K562 (cell line): Measurements from ENCODE around the gene LPA. TPM values are rescaled to one million over a fixed set of nuclear protein-coding genes. Genes with fewer than 3 reads are reported as not detected.

Source experiments
- ATAC-seq: fragments of 200-7000 bp; cut with Tn5 transposase; 3 replicates; pipeline ENCODE4 v1.9.1; 2020; ENCODE audit warnings: moderate library complexity
- BruUV-seq: library from RNA; stranded (reverse); fragments of 400-500 nt; replicated peaks from 2 replicates; lab custom pipeline; 2021; lab: Mats Ljungman, UMichigan
- CTCF ChIA-PET: fragments of 300-600 bp; formaldehyde crosslinking; extraction: SDS; loops from one replicate; lab custom pipeline; 2021; ENCODE audit warnings: low intra/inter-chr PET ratio; lab: Yijun Ruan, JAX
- POLR2A ChIA-PET: fragments of 300-600, 350-650 bp; sonication (Branson Sonifier 250); formaldehyde crosslinking; extraction: SDS; loops from one replicate; lab custom pipeline; 2021; ENCODE audit warnings: antibody characterized with exemption, inconsistent platforms; lab: Yijun Ruan, JAX
- DNase-seq, 4 experiments: peaks; one replicate each; pipeline versions ENCODE4 v3.0.0 to v3.0.0-alpha.2; 2011 to 2018; ENCODE audit warnings: low spot score in 3 of 4, mixed read lengths in 3 of 4; ENCODE audit errors: extremely low read depth in 1 of 4
- FAIRE-seq: peaks from 2 replicates; lab custom pipeline; 2011; peaks lifted over from hg19 to GRCh38; lab: Jason Lieb, UNC
- H2AFZ ChIP-seq: 2 replicates; pipeline ENCODE4 v1.6.0; 2011; ENCODE audit warnings: low read depth, low read length, control low read depth, inconsistent platforms
- H3K27ac ChIP-seq: fragments of 200-600 bp; 3 replicates; pipeline ENCODE4 v1.8.0; 2011; ENCODE audit warnings: low read depth, mild to moderate bottlenecking, control low read depth, inconsistent platforms, low read length, moderate library complexity, mixed read lengths; ENCODE audit errors: extremely low read depth
- H3K27me3 ChIP-seq, 2 experiments: fragments of 300-600 bp in 1 of 2; 2 replicates in 1 of 2; 3 replicates in 1 of 2; pipeline versions ENCODE4 v1.6.0 to v1.8.0; 2011; ENCODE audit warnings: inconsistent platforms in 2 of 2, low read length in 2 of 2, mild to moderate bottlenecking in 1 of 2, mixed read lengths in 1 of 2, moderate library complexity in 1 of 2; ENCODE audit not compliant: control insufficient read depth in 2 of 2, insufficient read depth in 2 of 2
- H3K36me3 ChIP-seq: fragments of 300-600 bp; 3 replicates; pipeline ENCODE4 v1.8.0; 2011; ENCODE audit warnings: mild to moderate bottlenecking, low read length, inconsistent platforms; ENCODE audit not compliant: control insufficient read depth, insufficient read depth
- H3K4me1 ChIP-seq, 2 experiments: fragments of 200-600 bp in 1 of 2; replicated peaks in 1 of 2; 2 replicates in 1 of 2; 3 replicates in 1 of 2; pipeline versions ENCODE4 v1.5.1 to v1.8.0; 2011; ENCODE audit warnings: inconsistent platforms in 2 of 2, low read length in 2 of 2, mild to moderate bottlenecking in 1 of 2, mixed read lengths in 1 of 2, moderate library complexity in 1 of 2; ENCODE audit not compliant: control insufficient read depth in 2 of 2, insufficient read depth in 2 of 2
- H3K4me2 ChIP-seq: 2 replicates; pipeline ENCODE4 v1.6.1; 2011; ENCODE audit warnings: low read length, control low read depth, inconsistent platforms, mixed read lengths; ENCODE audit not compliant: insufficient read depth
- H3K4me3 ChIP-seq: fragments of 200-600 bp; sonication (generic), shearing (Covaris generic); 2 replicates; pipeline ENCODE4 v1.5.1; 2016; ENCODE audit warnings: control low read depth, inconsistent platforms
- H3K79me2 ChIP-seq: fragments of 200-600 bp; 3 replicates; pipeline ENCODE4 v1.8.0; 2011; ENCODE audit warnings: low read length, inconsistent platforms; ENCODE audit not compliant: control insufficient read depth, insufficient read depth
- H3K9ac ChIP-seq, 2 experiments: 2 replicates each; pipeline versions ENCODE4 v1.6.0 to v1.6.1; 2011; ENCODE audit warnings: low read depth in 2 of 2, low read length in 2 of 2, control low read depth in 1 of 2, inconsistent platforms in 1 of 2, mild to moderate bottlenecking in 1 of 2, mixed read lengths in 1 of 2; ENCODE audit not compliant: insufficient read depth in 1 of 2
- H3K9me1 ChIP-seq: one replicate; pipeline ENCODE4 v1.6.0; 2011; ENCODE audit warnings: inconsistent platforms, mild to moderate bottlenecking, low read length, moderate library complexity; ENCODE audit not compliant: control insufficient read depth, insufficient read depth
- H3K9me3 ChIP-seq: replicated peaks from 2 replicates; pipeline ENCODE4 v1.5.1; 2011; ENCODE audit warnings: low read depth, low read length, inconsistent platforms; ENCODE audit not compliant: control insufficient read depth, insufficient read depth
- H4K20me1 ChIP-seq: replicated peaks from 2 replicates; pipeline ENCODE4 v1.6.1; 2011; ENCODE audit warnings: low read length, inconsistent platforms, mixed read lengths; ENCODE audit not compliant: control insufficient read depth, insufficient read depth
- C11orf30 ChIP-seq: fragments of 450-650 bp; IDR thresholded peaks from 2 replicates; pipeline ENCODE4 v1.6.1; 2016; ENCODE audit warnings: low read depth, mild to moderate bottlenecking
- HSF4 ChIP-seq: fragments of 250-450 bp; sonication (Bioruptor Pico); IDR thresholded peaks from 2 replicates; pipeline ENCODE4 v2.1.2; 2022; ENCODE audit warnings: mild to moderate bottlenecking, moderate library complexity, borderline replicate concordance
- NCOA4 ChIP-seq: fragments of 450-650 bp; IDR thresholded peaks from 2 replicates; pipeline ENCODE4 v1.6.1; 2018; ENCODE audit warnings: mild to moderate bottlenecking; ENCODE audit not compliant: partially characterized antibody
- NR2C2 ChIP-seq, 2 experiments: fragments of 200-800 bp in 1 of 2; sonication (Bioruptor generic) in 1 of 2; sonication (generic) in 1 of 2; formaldehyde crosslinking in 1 of 2; IDR thresholded peaks; 2 replicates each; pipeline versions ENCODE4 v1.6.1 to v1.8.0; 2016 to 2022; ENCODE audit warnings: mild to moderate bottlenecking in 1 of 2, missing compliant biosample characterization in 1 of 2, missing genetic modification characterization in 1 of 2, missing genetic modification reagents in 1 of 2
- NUFIP1 ChIP-seq: fragments of 450-650 bp; IDR thresholded peaks from 2 replicates; pipeline ENCODE4 v1.6.1; 2018; ENCODE audit not compliant: partially characterized antibody
- RBM14 ChIP-seq: fragments of 200-400 bp; formaldehyde crosslinking; IDR thresholded peaks from 2 replicates; pipeline ENCODE4 v1.6.1; 2018; ENCODE audit warnings: low read depth, mild to moderate bottlenecking, low read length, moderate library complexity, borderline replicate concordance; ENCODE audit not compliant: insufficient read depth
- THRAP3 ChIP-seq: fragments of 450-650 bp; IDR thresholded peaks from 2 replicates; pipeline ENCODE4 v1.6.1; 2016; ENCODE audit warnings: mild to moderate bottlenecking, inconsistent platforms, borderline replicate concordance
- YBX1 ChIP-seq: fragments of 450-650 bp; IDR thresholded peaks from 2 replicates; pipeline ENCODE4 v1.7.1; 2016; ENCODE audit warnings: mild to moderate bottlenecking
- YY1 ChIP-seq, 3 experiments: IDR thresholded peaks; 2 replicates each; pipeline ENCODE4 v1.6.1; 2011; ENCODE audit warnings: low read length in 2 of 3, mild to moderate bottlenecking in 2 of 3, moderate library complexity in 2 of 3, borderline replicate concordance in 1 of 3, control low read depth in 1 of 3, low read depth in 1 of 3; ENCODE audit not compliant: insufficient read depth in 3 of 3, insufficient replicate concordance in 2 of 3, control insufficient read depth in 1 of 3, insufficient read length in 1 of 3; ENCODE audit errors: extremely low read depth in 1 of 3
- ZNF766 ChIP-seq: fragments of 200-800 bp; sonication (Bioruptor generic); conservative IDR thresholded peaks from 2 replicates; pipeline ENCODE4 v1.6.1; 2016; ENCODE audit warnings: missing genetic modification characterization, missing compliant biosample characterization
- WGBS: fragments of 100-300 bp; shearing (Covaris generic); methylation state at CpG from one replicate; pipeline ENCODE4 v1.1.6; 2016; ENCODE audit warnings: low coverage, mixed read lengths; ENCODE audit not compliant: insufficient coverage; ENCODE audit errors: missing lambda C conversion rate; 5-methylcytosine and 5-hydroxymethylcytosine counted together
- in situ Hi-C: fragments of 300-500 bp; cut with MboI; formaldehyde crosslinking; loops from 4 replicates; pipeline ENCODE4 v1.15.0; 2018; ENCODE audit warnings: inconsistent platforms, mixed read lengths
- intact Hi-C: fragments of 100-400 bp; cut with micrococcal nuclease; formaldehyde crosslinking; loops from 2 replicates; pipeline ENCODE4 v1.14.2; 2022
- polyA plus RNA-seq, 8 experiments: library from polyadenylated mRNA; depleted of rRNA in 4 of 8; stranded (reverse) in 5 of 8; unstranded in 3 of 8; fragments of >200 nt; fragmentation: Nextera tagmentation in 2 of 8; fragmentation: Illumina TruSeq in 1 of 8; extraction: Ambion mirVana in 2 of 8; extraction: Trizol in 1 of 8; gene quantifications; 2 replicates each; pipeline versions ENCODE4 v1.2.1 to v1.2.3, GENCODE V29; 2011 to 2014; ENCODE audit warnings: inconsistent platforms in 1 of 8, missing spikeins in 1 of 8
- total RNA-seq, 7 experiments: library from RNA; depleted of rRNA in 6 of 7; stranded (reverse); fragments of >200 nt in 6 of 7; fragmentation: Illumina TruSeq in 2 of 7; extraction: Trizol in 2 of 7; gene quantifications; 2 replicates each; pipeline versions ENCODE4 v1.2.1 to v1.2.3, GENCODE V29; 2011 to 2021; ENCODE audit warnings: low replicate concordance in 1 of 7

The LPA gene
- total and polyA plus RNA-seq, 9 of the 15 experiments (the other 6 are each of a cell fraction or from before 2014, with no cell fraction given), result 0.01 to 0.18 (median 0.07) TPM; not detected in 6

GRCh38 chr6:160581406-160581805 is 82.7 kb downstream of the LPA start:
- no peak for TF ChIP-seq NCOA4
- no peak for TF ChIP-seq THRAP3
- TF ChIP-seq YBX1, result no peak
- TF ChIP-seq NR2C2 (CRISPR knock-in tag; IDR thresholded peaks at IDR 0.05), result no peak
- no peak for TF ChIP-seq NR2C2 (tag; IDR thresholded peaks at IDR 0.05)
- no peak for TF ChIP-seq RBM14
- no peak for TF ChIP-seq C11orf30
- TF ChIP-seq HSF4 (CRISPR knock-in tag), result no peak
- TF ChIP-seq NUFIP1, result no peak
- TF ChIP-seq ZNF766, result no peak
- TF ChIP-seq YY1 (IDR thresholded peaks at IDR 0.05; ENCODE audit: borderline replicate concordance in 1 of 3, control insufficient read depth in 1 of 3, extremely low read depth in 1 of 3, insufficient read depth in 3 of 3, insufficient read length in 1 of 3, insufficient replicate concordance in 2 of 3, low read depth in 1 of 3, low read length in 2 of 3), result no peak
- in situ Hi-C loops, result no loop called here
- no peak overlapping the region for H3K9ac ChIP-seq
- H3K27me3 ChIP-seq, result no peaks in the 10 kb centered on the region
- no peaks in the 10 kb centered on the region for H3K79me2 ChIP-seq
- no peak overlapping the region for H3K27ac ChIP-seq
- no peak overlapping the region for H3K4me3 ChIP-seq
- intact Hi-C loops, result no loop called here
- ChIA-PET CTCF (no interaction called here), POLR2A (no interaction called here)
- no peaks in the 10 kb centered on the region for H3K9me1 ChIP-seq
- no peaks in the 10 kb centered on the region for H4K20me1 ChIP-seq
- DNase-seq, result no peak
- H2AFZ ChIP-seq, result no peak overlapping the region
- no peaks in the 10 kb centered on the region for H3K4me1 ChIP-seq
- H3K36me3 ChIP-seq, result no peaks in the 10 kb centered on the region
- BruUV-seq, result no TSS peak
- no peak for FAIRE-seq
- WGBS, result 0% methylated on average over 1 of the region's 1 CpG
- H3K9me3 ChIP-seq, result no peaks in the 10 kb centered on the region
- H3K4me2 ChIP-seq, result no peak overlapping the region
- ATAC-seq, result no peak
